H1 (cell line): ENCODE measurements around the gene RCC1. TPM values are rescaled to one million over a fixed set of nuclear protein-coding genes. Genes with fewer than 3 reads are reported as not detected.

Experiments
- CTCF ChIA-PET: fragments of 300-600 bp; sonication (Branson Sonifier 250); formaldehyde crosslinking; loops from one replicate; lab custom pipeline; 2021; ENCODE audit not compliant: partially characterized antibody; lab: Charles Lee
- POLR2A ChIA-PET: fragments of 300-600 bp; sonication (Branson Sonifier 250); formaldehyde crosslinking; loops from one replicate; lab custom pipeline; 2021; ENCODE audit warnings: inconsistent platforms; ENCODE audit not compliant: partially characterized antibody; lab: Charles Lee
- DNase-seq, 2 experiments: peaks; one replicate each; pipeline versions ENCODE4 v3.0.0 to v3.0.0-alpha.2; 2010 to 2022; ENCODE audit warnings: low spot score in 2 of 2, low read depth in 1 of 2, mixed read lengths in 1 of 2
- FAIRE-seq: peaks from 2 replicates; lab custom pipeline; 2011; peaks lifted over from hg19 to GRCh38; lab: Jason Lieb, UNC
- H2AFZ ChIP-seq: 2 replicates; pipeline ENCODE4 v1.8.1; 2012; ENCODE audit warnings: low read length, inconsistent platforms
- H2AK5ac ChIP-seq: 2 replicates; pipeline ENCODE4 v1.6.1; 2013; ENCODE audit warnings: low read depth, low read length
- H2BK120ac ChIP-seq: replicated peaks from 2 replicates; pipeline ENCODE3; 2013; ENCODE audit warnings: low read depth, low read length, inconsistent platforms
- H2BK12ac ChIP-seq: 2 replicates; pipeline ENCODE4 v1.6.1; 2013; ENCODE audit warnings: low read depth, low read length
- H2BK15ac ChIP-seq: 2 replicates; pipeline ENCODE4 v1.6.1; 2013; ENCODE audit warnings: low read length
- H2BK20ac ChIP-seq: 2 replicates; pipeline ENCODE4 v1.6.1; 2013; ENCODE audit warnings: low read length
- H2BK5ac ChIP-seq: 2 replicates; pipeline ENCODE4 v1.6.1; 2013; ENCODE audit warnings: low read depth, low read length
- H3K14ac ChIP-seq: 2 replicates; pipeline ENCODE4 v1.6.1; 2013; ENCODE audit warnings: inconsistent platforms; ENCODE audit not compliant: insufficient read length
- H3K18ac ChIP-seq: 2 replicates; pipeline ENCODE4 v1.6.1; 2013; ENCODE audit warnings: low read length; ENCODE audit errors: extremely low read depth
- H3K23ac ChIP-seq: 2 replicates; pipeline ENCODE4 v1.6.1; 2013; ENCODE audit warnings: inconsistent platforms; ENCODE audit not compliant: insufficient read length
- H3K23me2 ChIP-seq: 2 replicates; pipeline ENCODE4 v1.6.1; 2013; ENCODE audit warnings: low read depth, low read length
- H3K27ac ChIP-seq: 2 replicates; pipeline ENCODE4 v1.6.1; 2011; ENCODE audit warnings: low read depth, low read length, inconsistent platforms
- H3K27me3 ChIP-seq, 4 experiments: replicated peaks in 1 of 4; 1 replicate in 1 of 4; 2 replicates in 3 of 4; pipeline versions ENCODE4 v1.6.1 to v1.8.1; 2011 to 2013; ENCODE audit warnings: low read length in 3 of 4, mild to moderate bottlenecking in 3 of 4, inconsistent platforms in 2 of 4, mixed read lengths in 2 of 4, moderate library complexity in 1 of 4; ENCODE audit not compliant: control insufficient read depth in 3 of 4, insufficient read depth in 3 of 4; ENCODE audit errors: extremely low read depth in 1 of 4
- H3K36me3 ChIP-seq, 4 experiments: 2 replicates each; pipeline versions ENCODE4 v1.6.1 to v1.8.1; 2011 to 2013; ENCODE audit warnings: mild to moderate bottlenecking in 4 of 4, low read length in 3 of 4, moderate library complexity in 2 of 4, control low read depth in 1 of 4, inconsistent platforms in 1 of 4; ENCODE audit not compliant: insufficient read depth in 4 of 4, control insufficient read depth in 2 of 4
- H3K4ac ChIP-seq: replicated peaks from 2 replicates; pipeline ENCODE3; 2013; ENCODE audit warnings: low read length, low read depth, mixed read lengths, inconsistent platforms; ENCODE audit not compliant: insufficient read length
- H3K4me1 ChIP-seq, 4 experiments: replicated peaks in 1 of 4; 1 replicate in 1 of 4; 2 replicates in 3 of 4; pipeline versions ENCODE4 v1.6.1 to v1.8.1; 2011 to 2013; ENCODE audit warnings: low read length in 3 of 4, inconsistent platforms in 2 of 4, mixed read lengths in 1 of 4; ENCODE audit not compliant: insufficient read depth in 4 of 4, control insufficient read depth in 3 of 4
- H3K4me2 ChIP-seq, 2 experiments: 2 replicates each; pipeline versions ENCODE4 v1.6.1 to v1.8.1; 2011 to 2013; ENCODE audit warnings: low read depth in 2 of 2, low read length in 2 of 2, control low read depth in 1 of 2, inconsistent platforms in 1 of 2, mild to moderate bottlenecking in 1 of 2; ENCODE audit not compliant: insufficient read depth in 1 of 2
- H3K4me3 ChIP-seq, 4 experiments: fragments of 200-600, 300-600 bp in 1 of 4; sonication (generic), shearing (Covaris generic), sonication (Bioruptor Twin) in 1 of 4; 2 replicates each; pipeline versions ENCODE4 v1.5.1 to v1.8.1; 2011 to 2016; ENCODE audit warnings: low read length in 4 of 4, low read depth in 3 of 4, control low read depth in 2 of 4, inconsistent platforms in 2 of 4, mild to moderate bottlenecking in 2 of 4, mixed read lengths in 1 of 4, moderate library complexity in 1 of 4; ENCODE audit not compliant: insufficient read depth in 2 of 4; ENCODE audit errors: extremely low read depth in 1 of 4
- H3K56ac ChIP-seq: replicated peaks from 2 replicates; pipeline ENCODE3; 2013; ENCODE audit warnings: low read depth, mild to moderate bottlenecking, mixed read lengths, low read length, inconsistent platforms; ENCODE audit not compliant: insufficient read length
- H3K79me1 ChIP-seq: 2 replicates; pipeline ENCODE4 v1.6.1; 2013; ENCODE audit warnings: low read depth, low read length, control low read depth
- H3K79me2 ChIP-seq, 2 experiments: 2 replicates each; pipeline versions ENCODE4 v1.6.1 to v1.8.1; 2012 to 2013; ENCODE audit warnings: low read length in 2 of 2, mild to moderate bottlenecking in 2 of 2, inconsistent platforms in 1 of 2; ENCODE audit not compliant: insufficient read depth in 2 of 2, control insufficient read depth in 1 of 2
- H3K9ac ChIP-seq, 4 experiments: replicated peaks in 1 of 4; 1 replicate in 1 of 4; 2 replicates in 3 of 4; pipeline versions ENCODE4 v1.6.1 to v1.8.1; 2011 to 2013; ENCODE audit warnings: low read depth in 3 of 4, low read length in 3 of 4, control low read depth in 2 of 4, mild to moderate bottlenecking in 2 of 4, moderate library complexity in 2 of 4, inconsistent platforms in 1 of 4; ENCODE audit errors: extremely low read depth in 1 of 4
- H3K9me3 ChIP-seq, 2 experiments: 2 replicates each; pipeline versions ENCODE4 v1.6.1 to v1.8.1; 2012 to 2013; ENCODE audit warnings: mild to moderate bottlenecking in 2 of 2, moderate library complexity in 2 of 2, control low read depth in 1 of 2, inconsistent platforms in 1 of 2, low read depth in 1 of 2, low read length in 1 of 2, mixed read lengths in 1 of 2; ENCODE audit not compliant: insufficient read depth in 2 of 2
- H4K20me1 ChIP-seq, 2 experiments: replicated peaks in 1 of 2; 2 replicates each; pipeline versions ENCODE3 to v1.8.1; 2011 to 2013; ENCODE audit warnings: inconsistent platforms in 2 of 2, low read length in 2 of 2, mild to moderate bottlenecking in 1 of 2; ENCODE audit not compliant: insufficient read depth in 2 of 2, control insufficient read depth in 1 of 2
- H4K5ac ChIP-seq: 2 replicates; pipeline ENCODE4 v1.6.1; 2013; ENCODE audit warnings: low read length, low read depth, mixed read lengths, inconsistent platforms; ENCODE audit not compliant: insufficient read length
- H4K8ac ChIP-seq: 2 replicates; pipeline ENCODE4 v1.8.0; 2013; ENCODE audit warnings: mild to moderate bottlenecking, moderate library complexity, low read length, inconsistent platforms; ENCODE audit not compliant: insufficient read depth; ENCODE audit errors: extremely low read depth
- H4K91ac ChIP-seq: replicated peaks from 2 replicates; pipeline ENCODE3; 2013; ENCODE audit warnings: low read length, mixed read lengths, inconsistent platforms; ENCODE audit not compliant: insufficient read length
- EGR1 ChIP-seq: IDR thresholded peaks from 2 replicates; pipeline ENCODE4 v1.6.1; 2011; ENCODE audit warnings: low read depth, low read length, borderline replicate concordance
- EP300 ChIP-seq, 2 experiments: IDR thresholded peaks; 1 replicate in 1 of 2; 2 replicates in 1 of 2; pipeline ENCODE4 v1.6.1; 2011 to 2012; ENCODE audit warnings: low read depth in 2 of 2, low read length in 2 of 2, mild to moderate bottlenecking in 2 of 2, borderline replicate concordance in 1 of 2, inconsistent platforms in 1 of 2, moderate library complexity in 1 of 2
- JUN ChIP-seq: IDR thresholded peaks from 2 replicates; pipeline ENCODE4 v1.6.1; 2011; ENCODE audit warnings: low read depth, mild to moderate bottlenecking, improper control_type of control experiment, low read length
- POLR2A ChIP-seq, 2 experiments: IDR thresholded peaks; 1 replicate in 1 of 2; 2 replicates in 1 of 2; pipeline ENCODE4 v1.6.1; 2011; ENCODE audit warnings: low read depth in 2 of 2, low read length in 2 of 2, mild to moderate bottlenecking in 2 of 2; ENCODE audit errors: control extremely low read depth in 1 of 2
- WGBS, 2 experiments: shearing (Covaris generic) in 1 of 2; methylation state at CpG; one replicate each; pipeline versions ENCODE4 v1.1.6 to v1.1.7; 2013 to 2015; ENCODE audit warnings: low lambda C conversion rate in 2 of 2, mixed read lengths in 2 of 2, inconsistent platforms in 1 of 2, low coverage in 1 of 2, missing lambda C conversion rate in 1 of 2; ENCODE audit not compliant: insufficient replicate concordance in 2 of 2, insufficient coverage in 1 of 2, insufficient read length in 1 of 2; ENCODE audit errors: extremely low coverage in 1 of 2, missing lambda C conversion rate in 1 of 2; 5-methylcytosine and 5-hydroxymethylcytosine counted together
- polyA plus RNA-seq, 7 experiments: library from polyadenylated mRNA; depleted of rRNA in 3 of 7; stranded (reverse) in 5 of 7; unstranded in 2 of 7; fragments of >200 nt in 5 of 7; fragments of 200-250 nt in 2 of 7; gene quantifications; 1 replicate in 5 of 7; 2 replicates in 1 of 7; 4 replicates in 1 of 7; pipeline versions ENCODE4 v1.2.1 to v1.2.3, GENCODE V29; 2011 to 2013; ENCODE audit warnings: missing spikeins in 2 of 7, mixed read lengths in 2 of 7
- total RNA-seq: library from RNA; stranded (reverse); fragmentation: NEBNext Ultra II Directional; extraction: Animal tissue kit (Norgen Biotek cat#: 25700); gene quantifications from 2 replicates; pipeline ENCODE4 v1.2.1, GENCODE V29; 2021
- TF ChIP-seq, protein P1 (sequence below), 3 experiments: IDR thresholded peaks; 1 replicate in 2 of 3; 2 replicates in 1 of 3; pipeline versions ENCODE4 v1.5.1 to v1.6.1; 2011; ENCODE audit warnings: low read length in 3 of 3, mild to moderate bottlenecking in 3 of 3, inconsistent platforms in 2 of 3, low read depth in 1 of 3, moderate library complexity in 1 of 3; ENCODE audit not compliant: insufficient read depth in 1 of 3; ENCODE audit errors: control extremely low read depth in 1 of 3
- TF ChIP-seq, protein P2 (sequence below): IDR thresholded peaks from 2 replicates; pipeline ENCODE4 v1.6.1; 2012; ENCODE audit warnings: low read length, inconsistent platforms

RCC1 gene
- total and polyA plus RNA-seq, 2 of the 8 experiments (the other 6 are each of a cell fraction or from before 2014, with no cell fraction given) = 48.5 to 98.4 TPM

DNA sequence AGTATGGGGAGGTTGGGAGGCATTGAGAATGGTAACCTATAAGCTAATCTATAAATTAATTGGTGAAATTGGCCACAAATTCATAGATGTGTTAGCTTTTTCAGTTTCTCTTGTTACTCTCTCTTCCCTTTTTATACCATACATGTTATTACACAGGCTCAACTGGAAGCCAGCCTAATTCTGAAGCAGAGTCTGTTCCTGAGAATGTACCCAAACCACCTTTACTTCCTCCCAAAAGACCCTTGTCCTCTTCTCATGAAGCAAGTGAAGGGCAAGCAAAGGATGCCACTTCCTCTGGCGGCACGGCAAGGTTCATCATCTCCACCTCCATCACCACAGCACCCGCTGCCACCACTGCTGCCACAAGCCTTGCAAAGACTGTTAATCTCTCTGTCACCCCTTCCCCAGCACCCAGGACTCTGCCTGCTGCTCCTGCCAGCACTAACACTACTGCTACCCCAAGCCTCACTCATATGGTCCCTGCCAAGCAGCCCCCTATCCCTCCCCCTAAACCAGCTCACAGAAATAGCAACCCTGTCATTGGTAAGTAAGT lies 39.5 kb upstream of the RCC1 start:
- Histone ChIP-seq H3K9ac (no peak overlapping the region), H2BK12ac (no peak overlapping the region), H3K36me3 (peaks cover 10 to 20% (median 17%) of the 10 kb centered on the region in 4 experiments), H3K4me3 (no peak overlapping the region), H2BK20ac (no peak overlapping the region), H3K9me3 (no peaks in the 10 kb centered on the region), H4K91ac (no peak overlapping the region), H3K23ac (no peak overlapping the region), H4K20me1 (peaks cover 0 to 2% of the 10 kb centered on the region in 2 experiments), H2AK5ac (no peak overlapping the region), H3K14ac (no peak overlapping the region), H3K4me2 (no peak overlapping the region), H2BK120ac (no peak overlapping the region), H3K79me2 (no peaks in the 10 kb centered on the region), H3K27ac (no peak overlapping the region), H3K79me1 (no peaks in the 10 kb centered on the region), H3K27me3 (no peaks in the 10 kb centered on the region), H3K4me1 (no peaks in the 10 kb centered on the region), H4K8ac (no peak overlapping the region), H3K56ac (no peak overlapping the region), H4K5ac (no peak overlapping the region), H3K23me2 (no peaks in the 10 kb centered on the region), H3K18ac (no peak overlapping the region), H2BK15ac (no peak overlapping the region), H3K4ac (no peak overlapping the region), H2BK5ac (no peak overlapping the region), H2AFZ (no peak overlapping the region)
- DNase-seq = no peak
- TF ChIP-seq EGR1 = no peak
- TF ChIP-seq, protein P1, sequence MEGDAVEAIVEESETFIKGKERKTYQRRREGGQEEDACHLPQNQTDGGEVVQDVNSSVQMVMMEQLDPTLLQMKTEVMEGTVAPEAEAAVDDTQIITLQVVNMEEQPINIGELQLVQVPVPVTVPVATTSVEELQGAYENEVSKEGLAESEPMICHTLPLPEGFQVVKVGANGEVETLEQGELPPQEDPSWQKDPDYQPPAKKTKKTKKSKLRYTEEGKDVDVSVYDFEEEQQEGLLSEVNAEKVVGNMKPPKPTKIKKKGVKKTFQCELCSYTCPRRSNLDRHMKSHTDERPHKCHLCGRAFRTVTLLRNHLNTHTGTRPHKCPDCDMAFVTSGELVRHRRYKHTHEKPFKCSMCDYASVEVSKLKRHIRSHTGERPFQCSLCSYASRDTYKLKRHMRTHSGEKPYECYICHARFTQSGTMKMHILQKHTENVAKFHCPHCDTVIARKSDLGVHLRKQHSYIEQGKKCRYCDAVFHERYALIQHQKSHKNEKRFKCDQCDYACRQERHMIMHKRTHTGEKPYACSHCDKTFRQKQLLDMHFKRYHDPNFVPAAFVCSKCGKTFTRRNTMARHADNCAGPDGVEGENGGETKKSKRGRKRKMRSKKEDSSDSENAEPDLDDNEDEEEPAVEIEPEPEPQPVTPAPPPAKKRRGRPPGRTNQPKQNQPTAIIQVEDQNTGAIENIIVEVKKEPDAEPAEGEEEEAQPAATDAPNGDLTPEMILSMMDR (IDR thresholded peaks at IDR 0.05; ENCODE audit: control extremely low read depth in 1 of 3, insufficient read depth in 1 of 3, low read depth in 1 of 3, low read length in 3 of 3) = no peak
- TF ChIP-seq POLR2A (IDR thresholded peaks at IDR 0.05; ENCODE audit: control extremely low read depth in 1 of 2, low read depth in 2 of 2, low read length in 2 of 2) = no peak
- TF ChIP-seq EP300 (IDR thresholded peaks at IDR 0.05; ENCODE audit: borderline replicate concordance in 1 of 2, low read depth in 2 of 2, low read length in 2 of 2) = no peak
- TF ChIP-seq JUN = no peak
- TF ChIP-seq, protein P2, sequence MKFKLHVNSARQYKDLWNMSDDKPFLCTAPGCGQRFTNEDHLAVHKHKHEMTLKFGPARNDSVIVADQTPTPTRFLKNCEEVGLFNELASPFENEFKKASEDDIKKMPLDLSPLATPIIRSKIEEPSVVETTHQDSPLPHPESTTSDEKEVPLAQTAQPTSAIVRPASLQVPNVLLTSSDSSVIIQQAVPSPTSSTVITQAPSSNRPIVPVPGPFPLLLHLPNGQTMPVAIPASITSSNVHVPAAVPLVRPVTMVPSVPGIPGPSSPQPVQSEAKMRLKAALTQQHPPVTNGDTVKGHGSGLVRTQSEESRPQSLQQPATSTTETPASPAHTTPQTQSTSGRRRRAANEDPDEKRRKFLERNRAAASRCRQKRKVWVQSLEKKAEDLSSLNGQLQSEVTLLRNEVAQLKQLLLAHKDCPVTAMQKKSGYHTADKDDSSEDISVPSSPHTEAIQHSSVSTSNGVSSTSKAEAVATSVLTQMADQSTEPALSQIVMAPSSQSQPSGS = no peak
- POLR2A ChIA-PET = interaction anchor here (0.6 kb wide), 1 partner anchor 46 kb away, joined by 3 read pairs; no protein-coding TSS in a partner anchor
- FAIRE-seq = no peak
- CTCF ChIA-PET = interaction anchor here (0.9 kb wide), 1 partner anchor 70 kb away, joined by 3 read pairs; no protein-coding TSS in a partner anchor
- WGBS, 2 experiments = 69% methylated on average over 3 of the region's 3 CpGs; no CpG with 5 or more reads in 1 of the 2 experiments
